ENCODE results near the gene CCDC27. TPM values are rescaled to one million over a fixed set of nuclear protein-coding genes. Genes with fewer than 3 reads are reported as not detected.

CCDC27 gene
- total RNA-seq, 1 donor from 2014 or later, result not detected

GRCh38 chr1:3750741-3751140, 1.5 kb upstream of the CCDC27 start:
- H3K4me1 Mint-ChIP-seq (ENCODE audit: low read depth), result peaks cover 12% of the 10 kb centered on the region
- no peaks in the 10 kb centered on the region for H3K9me3 Mint-ChIP-seq (ENCODE audit: low read depth)
- no peak overlapping the region for H3K4me3 Mint-ChIP-seq (ENCODE audit: low read depth)

GRCh38 chr1:3753656-3754454, 1.6 kb downstream of the CCDC27 start:
- DNase-seq (ENCODE audit: low spot score, unreplicated experiment), result no peak
- Mint-ChIP-seq H3K27ac (no peak overlapping the region), H3K9me3 (ENCODE audit: low read depth) (no peaks in the 10 kb centered on the region)

More at GRCh38 chr1:3750741-3751140, 1.5 kb upstream of the CCDC27 start:
- Mint-ChIP-seq H3K27me3 (peaks cover 29% of the 10 kb centered on the region), H3K27ac (no peak overlapping the region), H3K36me3 (ENCODE audit: insufficient read depth) (no peaks in the 10 kb centered on the region)
- DNase-seq (ENCODE audit: low spot score, unreplicated experiment), result no peak
- TF ChIP-seq CTCF (IDR thresholded peaks at IDR 0.05; ENCODE audit: unreplicated experiment), result no peak

GRCh38 chr1:3756394-3756793, 4.1 kb downstream of the CCDC27 start:
- H3K27ac Mint-ChIP-seq, result no peak overlapping the region
- H3K4me3 Mint-ChIP-seq (ENCODE audit: low read depth), result no peak overlapping the region
- peaks cover 5% of the 10 kb centered on the region for H3K9me3 Mint-ChIP-seq (ENCODE audit: low read depth)
- no peak for TF ChIP-seq CTCF (IDR thresholded peaks at IDR 0.05; ENCODE audit: unreplicated experiment)
- no peaks in the 10 kb centered on the region for H3K4me1 Mint-ChIP-seq (ENCODE audit: low read depth)
- H3K36me3 Mint-ChIP-seq (ENCODE audit: insufficient read depth), result no peaks in the 10 kb centered on the region
- peaks cover 39% of the 10 kb centered on the region for H3K27me3 Mint-ChIP-seq
- no peak for DNase-seq (ENCODE audit: low spot score, unreplicated experiment)

More at GRCh38 chr1:3753656-3754454, 1.6 kb downstream of the CCDC27 start:
- Mint-ChIP-seq H3K36me3 (ENCODE audit: insufficient read depth) (no peaks in the 10 kb centered on the region), H3K4me3 (ENCODE audit: low read depth) (no peak overlapping the region), H3K4me1 (ENCODE audit: low read depth) (peaks cover 5% of the 10 kb centered on the region), H3K27me3 (peaks cover 39% of the 10 kb centered on the region)
- no peak for TF ChIP-seq CTCF (IDR thresholded peaks at IDR 0.05; ENCODE audit: unreplicated experiment)

GRCh38 chr1:3759164-3759563, 6.9 kb downstream of the CCDC27 start:
- Mint-ChIP-seq H3K36me3 (ENCODE audit: insufficient read depth) (no peaks in the 10 kb centered on the region), H3K9me3 (ENCODE audit: low read depth) (peaks cover 5% of the 10 kb centered on the region), H3K4me1 (ENCODE audit: low read depth) (no peaks in the 10 kb centered on the region), H3K27me3 (peaks cover 36% of the 10 kb centered on the region), H3K4me3 (ENCODE audit: low read depth) (no peak overlapping the region), H3K27ac (no peak overlapping the region)
- no peak for TF ChIP-seq CTCF (IDR thresholded peaks at IDR 0.05; ENCODE audit: unreplicated experiment)
- no peak for DNase-seq (ENCODE audit: low spot score, unreplicated experiment)

GRCh38 chr1:3759796-3760195, 7.5 kb downstream of the CCDC27 start:
- H3K27ac Mint-ChIP-seq, result no peak overlapping the region
- DNase-seq (ENCODE audit: low spot score, unreplicated experiment), result no peak
- H3K27me3 Mint-ChIP-seq, result peaks cover 40% of the 10 kb centered on the region
- H3K36me3 Mint-ChIP-seq (ENCODE audit: insufficient read depth), result no peaks in the 10 kb centered on the region
- H3K4me1 Mint-ChIP-seq (ENCODE audit: low read depth), result no peaks in the 10 kb centered on the region
- H3K4me3 Mint-ChIP-seq (ENCODE audit: low read depth), result no peak overlapping the region
- TF ChIP-seq CTCF (IDR thresholded peaks at IDR 0.05; ENCODE audit: unreplicated experiment), result no peak
- H3K9me3 Mint-ChIP-seq (ENCODE audit: low read depth), result peaks cover 5% of the 10 kb centered on the region

Data from progenitor cell of endocrine pancreas (in vitro differentiated cells).